GM19328 (cell line): ENCODE measurements around the gene MOV10.

Source experiments
- ATAC-seq: cut with Tn5 transposase; IDR thresholded peaks from one replicate; pipeline ENCODE4 v1.9.1; 2021; ENCODE audit warnings: mild to moderate bottlenecking, moderate library complexity; ENCODE audit not compliant: unreplicated experiment

MOV10 gene

DNA sequence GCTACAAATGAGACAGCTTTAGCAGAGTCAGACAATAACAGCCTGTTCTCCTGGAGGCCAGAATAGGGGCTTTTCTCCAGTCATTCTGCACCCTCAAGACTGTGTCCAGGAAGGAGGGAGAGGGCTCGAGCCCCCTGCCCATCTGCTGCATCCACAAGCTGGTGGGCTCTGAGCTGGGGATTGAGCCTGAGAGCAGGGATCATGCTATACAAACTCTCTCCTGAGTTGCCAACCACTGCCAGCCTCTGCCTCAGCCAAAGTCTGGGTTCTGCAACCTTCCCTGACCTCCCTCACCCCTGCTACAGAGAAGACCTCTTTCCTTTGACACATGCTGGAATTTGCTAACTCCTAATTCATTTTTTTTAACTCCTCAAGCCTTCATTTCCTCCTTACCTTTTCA is 55.5 kb downstream of the MOV10 start:
- ATAC-seq, result no peak

DNA sequence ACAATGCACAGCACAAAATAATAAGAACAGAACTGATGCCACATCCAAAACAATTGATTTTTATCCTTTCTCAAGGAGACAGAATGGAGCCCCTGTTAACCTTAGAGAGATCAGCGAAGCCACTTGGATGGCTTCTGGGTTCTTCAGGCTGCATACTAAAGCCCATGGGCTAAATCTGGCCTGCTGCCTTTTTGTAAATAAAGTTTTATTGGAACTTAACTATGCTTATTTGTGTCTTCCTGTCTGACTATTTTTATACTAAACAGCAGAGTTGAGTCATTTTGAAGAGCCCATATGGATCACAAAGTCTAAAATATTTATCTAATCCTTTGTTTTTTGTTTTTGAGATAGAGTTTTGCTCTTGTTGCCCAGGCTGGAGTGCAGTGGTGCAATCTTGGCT is 57.0 kb downstream of the MOV10 start:
- no peak for ATAC-seq

DNA sequence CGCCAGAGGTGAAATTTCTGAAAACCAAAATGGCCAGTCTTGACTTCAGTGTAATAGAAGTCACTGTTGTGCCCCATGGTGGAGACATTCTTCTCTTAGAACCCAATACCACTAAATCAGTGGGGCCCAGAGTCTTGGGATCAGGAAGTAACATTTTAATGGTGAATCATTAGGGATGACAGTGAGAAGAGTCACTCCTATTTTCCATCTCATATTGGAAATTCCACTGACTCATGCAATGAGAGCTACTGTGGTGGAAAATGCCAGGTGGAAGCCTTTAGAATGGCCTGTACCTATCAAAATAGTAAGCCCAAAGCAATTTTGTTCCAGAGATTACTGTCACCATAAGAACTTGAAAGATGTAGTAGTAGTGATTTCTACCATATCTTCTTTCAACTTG is 61.3 kb downstream of the MOV10 start:
- ATAC-seq, result no peak

DNA sequence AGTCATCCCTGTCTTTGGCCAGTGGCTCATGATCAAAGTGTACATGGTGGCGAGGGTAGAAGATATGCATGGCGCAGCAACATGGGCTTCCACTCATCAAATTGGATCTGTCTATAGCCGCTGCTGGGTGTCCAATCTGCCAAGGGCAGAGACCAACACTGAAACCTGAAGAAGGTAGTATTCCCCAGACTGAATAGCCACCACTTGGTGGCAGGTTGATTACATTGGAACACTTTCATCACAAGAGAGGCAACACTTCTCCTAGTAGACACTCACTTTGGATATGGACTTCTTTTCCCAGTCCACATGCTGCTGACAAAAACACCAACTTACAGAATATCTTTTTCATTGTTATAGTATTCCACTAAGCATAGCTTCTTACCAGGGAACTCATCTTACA is 63.1 kb downstream of the MOV10 start:
- ATAC-seq, result no peak

DNA sequence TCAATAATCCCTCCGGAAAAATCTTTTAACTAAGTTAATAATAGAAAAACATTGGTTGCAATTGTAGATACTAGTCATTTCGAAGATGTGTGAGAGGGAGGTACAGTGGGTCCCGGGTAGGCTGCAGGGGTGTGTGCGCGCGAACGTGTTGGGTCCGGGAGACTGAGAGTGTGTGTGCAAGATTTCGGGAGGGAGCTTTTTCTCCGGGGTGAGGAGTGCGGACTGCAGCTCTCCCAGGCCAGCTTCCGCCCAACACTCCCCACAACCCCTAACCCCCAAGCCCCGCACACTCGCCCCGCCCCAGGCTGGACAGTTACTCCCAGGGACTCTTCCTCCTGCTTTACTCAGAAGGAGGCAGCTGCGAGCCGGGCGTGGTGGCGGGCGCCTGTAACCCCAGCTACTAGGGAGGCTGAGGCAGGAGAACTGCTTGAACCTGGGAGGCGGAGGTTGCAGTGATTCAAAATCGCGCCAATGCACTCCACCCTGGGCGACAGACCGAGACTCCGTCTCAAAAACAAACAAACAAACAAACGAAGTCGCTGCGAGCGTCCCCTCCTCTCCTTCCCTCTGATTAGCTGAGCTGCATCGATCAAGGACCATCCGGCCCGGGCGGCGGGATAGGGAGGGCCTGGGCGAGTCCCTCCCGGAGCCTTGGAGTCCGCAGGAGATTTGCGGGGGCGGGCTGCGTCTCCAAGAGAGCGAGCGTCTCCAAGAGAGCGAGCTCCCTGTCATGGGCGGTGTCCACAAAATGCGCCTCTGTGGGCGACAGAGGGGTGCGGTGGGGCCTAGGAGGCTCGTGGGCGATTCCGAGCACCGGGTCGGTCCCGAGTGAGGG is 68.9 kb downstream of the MOV10 start:
- ATAC-seq, result no peak

DNA sequence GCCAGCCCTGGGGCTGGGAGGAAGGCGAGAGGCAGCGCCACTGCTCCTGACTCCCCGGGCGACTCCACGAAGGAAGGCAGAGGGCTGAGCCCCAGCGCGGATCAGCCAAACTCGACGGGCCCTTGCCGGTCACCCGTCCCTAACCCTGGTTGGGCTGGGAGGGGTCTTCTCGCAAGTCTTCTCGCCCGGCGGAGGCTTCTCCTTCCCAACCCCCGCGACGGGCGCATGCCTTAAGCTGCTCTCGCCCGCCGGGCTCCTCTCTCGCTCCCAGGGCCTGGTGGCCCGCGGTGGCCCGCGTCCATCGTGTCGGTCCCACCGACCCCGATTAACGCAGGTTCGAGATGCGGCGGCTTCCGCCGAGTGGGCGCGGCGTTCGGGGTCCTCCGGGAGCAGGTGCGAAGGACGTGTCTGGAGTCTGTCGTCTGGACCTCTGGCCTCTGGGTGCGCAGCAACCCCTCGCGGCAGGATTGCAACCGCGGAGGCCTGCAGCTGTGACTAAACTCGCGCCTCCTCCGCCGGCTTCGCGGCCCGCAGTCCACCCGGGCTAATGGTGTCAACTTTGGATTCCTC is 69.6 kb downstream of the MOV10 start:
- no peak for ATAC-seq

DNA sequence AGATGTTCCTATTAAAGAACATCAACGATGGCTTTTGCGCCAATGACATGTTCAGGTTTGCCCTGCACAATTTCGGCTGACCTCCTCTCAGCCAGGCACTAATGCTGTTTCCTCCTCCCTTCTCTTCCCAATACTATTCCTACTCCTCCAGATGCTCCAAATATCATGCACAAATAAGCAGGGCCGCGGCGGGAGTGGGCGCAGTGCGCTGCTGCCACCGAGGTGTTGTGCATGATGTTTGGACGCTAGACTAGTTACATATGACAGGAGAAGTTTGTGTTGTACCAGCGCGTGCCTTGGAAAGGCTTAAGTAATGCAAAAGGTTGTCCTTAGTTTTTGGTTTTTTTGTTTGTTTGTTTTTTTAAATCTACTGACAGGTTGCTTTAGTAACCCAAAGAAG is 73.9 kb downstream of the MOV10 start:
- no peak for ATAC-seq
